Fibroblast of upper back skin (primary cell): ENCODE results near the gene CTXN1.
A peak's percentile ranks its signal among the peaks of the same experiment; 100 is the strongest.
"Not testable (repeated sequence)": the region's sequence is repeated elsewhere in the genome, so short reads cannot be mapped to it uniquely, and the experiment has no call there.

Experiments
- DNase-seq: peaks from one replicate; pipeline ENCODE4 v3.0.0-alpha.2; 2013

Gene CTXN1

GRCh38 chr19:7924651-7925170 is 1.2 kb downstream of the CTXN1 start:
- DNase-seq, result no peak

DNA sequence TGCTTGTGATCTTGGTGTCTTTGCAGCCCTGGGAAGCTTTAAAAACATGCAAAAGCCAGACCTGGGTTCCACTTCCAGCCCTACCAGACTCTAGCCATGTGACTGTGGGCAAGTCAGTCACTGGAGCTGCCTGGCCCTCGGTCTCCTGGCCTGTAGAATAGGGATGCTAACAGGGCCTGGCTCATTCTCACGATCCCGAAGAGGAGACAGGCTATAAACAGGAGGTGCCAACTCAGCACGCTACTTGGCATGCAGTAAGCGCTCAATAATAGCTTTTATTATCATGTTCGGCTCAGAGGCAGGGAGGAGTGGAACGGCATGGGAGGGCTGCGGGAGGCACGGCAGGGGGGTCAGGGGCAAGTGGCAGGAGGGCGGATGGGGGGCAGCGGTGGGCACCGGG is 1.7 kb downstream of the CTXN1 start:
- no peak for DNase-seq

GRCh38 chr19:7923295-7924191 is 2.4 kb downstream of the CTXN1 start:
- no peak for DNase-seq

- DNase-seq, result no peak
Observed at GRCh38 chr19:7922836-7923195, 3.1 kb downstream of the CTXN1 start.

GRCh38 chr19:7921967-7922835 is 3.7 kb downstream of the CTXN1 start:
- no peak for DNase-seq

- no peak for DNase-seq
Observed at GRCh38 chr19:7921302-7921966, 4.5 kb downstream of the CTXN1 start.

DNA sequence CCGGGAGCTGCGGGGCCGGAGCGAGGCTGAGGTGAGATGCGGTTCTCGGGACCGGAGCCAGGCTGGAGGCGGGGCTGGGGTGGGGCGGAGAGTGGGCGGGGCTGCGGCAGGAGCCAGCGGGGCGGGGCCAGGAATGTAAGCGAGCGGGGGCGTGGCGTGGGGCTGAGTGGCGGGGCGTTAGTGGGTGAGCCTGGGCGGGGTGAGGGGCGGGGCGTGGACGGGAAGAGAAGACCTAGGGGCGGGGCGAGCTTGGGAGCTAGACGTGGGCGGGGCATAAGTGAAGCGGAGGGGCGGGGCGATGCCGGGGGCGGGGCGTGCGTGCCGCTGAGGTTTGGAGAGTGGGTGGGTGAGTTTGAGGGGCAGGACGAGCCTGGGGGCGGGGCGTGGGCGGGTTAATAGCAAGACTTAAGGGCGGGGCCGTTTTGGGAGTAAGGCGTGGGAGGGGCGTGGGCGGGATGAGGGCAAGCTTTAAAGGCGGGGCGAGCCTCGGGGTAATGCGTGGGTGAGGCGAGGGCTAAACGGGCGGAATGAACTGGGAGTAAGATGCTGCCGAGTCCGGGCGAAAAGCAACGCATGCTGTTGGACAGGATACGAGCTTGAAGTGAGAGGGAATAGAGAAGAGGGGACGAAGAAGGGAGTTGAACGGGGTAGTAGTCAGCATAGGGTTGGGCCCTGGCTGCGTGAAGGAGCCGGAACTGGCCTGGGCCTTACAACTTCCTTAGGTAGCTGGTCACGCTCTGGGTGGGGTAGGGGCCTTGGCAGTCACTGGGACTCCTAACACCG is 5.2 kb downstream of the CTXN1 start:
- DNase-seq, result peak; percentile 95

GRCh38 chr19:7919610-7920518 is 6.1 kb downstream of the CTXN1 start, which contains the start of gene SNAPC2:
SNAPC2 (plus strand) TSS chr19:7920338; CDS start chr19:7920367, 29 bp downstream.
- peak; percentile 94 for DNase-seq

- no peak for DNase-seq
Observed at GRCh38 chr19:7918615-7919421, 7.1 kb downstream of the CTXN1 start.

DNA sequence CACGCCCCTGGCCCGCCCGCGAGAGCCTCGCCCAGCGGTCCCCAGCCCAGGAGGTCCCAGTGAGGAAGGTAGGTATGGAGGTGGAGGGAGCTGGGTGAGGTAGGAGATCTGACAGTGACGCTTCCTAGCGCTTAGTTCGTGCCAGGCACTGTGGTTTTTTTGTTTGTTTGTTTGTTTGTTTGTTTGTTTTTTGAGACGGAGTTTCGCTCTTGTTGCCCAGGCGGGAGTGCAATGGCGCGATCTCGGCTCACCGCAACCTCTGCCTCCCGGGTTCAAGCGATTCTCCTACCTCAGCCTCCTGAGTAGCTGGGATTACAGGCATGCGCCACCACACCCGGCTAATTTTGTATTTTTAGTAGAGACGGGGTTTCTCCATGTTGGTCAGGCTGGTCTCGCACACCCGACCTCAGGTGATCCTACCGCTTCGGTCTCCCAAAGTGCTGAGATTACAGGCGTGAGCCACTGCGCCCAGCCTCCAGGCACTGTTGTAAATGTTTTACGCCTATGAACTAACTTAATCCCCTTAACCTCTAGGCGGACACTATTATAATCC is 7.8 kb downstream of the CTXN1 start:
- not testable (repeated sequence) for DNase-seq

DNA sequence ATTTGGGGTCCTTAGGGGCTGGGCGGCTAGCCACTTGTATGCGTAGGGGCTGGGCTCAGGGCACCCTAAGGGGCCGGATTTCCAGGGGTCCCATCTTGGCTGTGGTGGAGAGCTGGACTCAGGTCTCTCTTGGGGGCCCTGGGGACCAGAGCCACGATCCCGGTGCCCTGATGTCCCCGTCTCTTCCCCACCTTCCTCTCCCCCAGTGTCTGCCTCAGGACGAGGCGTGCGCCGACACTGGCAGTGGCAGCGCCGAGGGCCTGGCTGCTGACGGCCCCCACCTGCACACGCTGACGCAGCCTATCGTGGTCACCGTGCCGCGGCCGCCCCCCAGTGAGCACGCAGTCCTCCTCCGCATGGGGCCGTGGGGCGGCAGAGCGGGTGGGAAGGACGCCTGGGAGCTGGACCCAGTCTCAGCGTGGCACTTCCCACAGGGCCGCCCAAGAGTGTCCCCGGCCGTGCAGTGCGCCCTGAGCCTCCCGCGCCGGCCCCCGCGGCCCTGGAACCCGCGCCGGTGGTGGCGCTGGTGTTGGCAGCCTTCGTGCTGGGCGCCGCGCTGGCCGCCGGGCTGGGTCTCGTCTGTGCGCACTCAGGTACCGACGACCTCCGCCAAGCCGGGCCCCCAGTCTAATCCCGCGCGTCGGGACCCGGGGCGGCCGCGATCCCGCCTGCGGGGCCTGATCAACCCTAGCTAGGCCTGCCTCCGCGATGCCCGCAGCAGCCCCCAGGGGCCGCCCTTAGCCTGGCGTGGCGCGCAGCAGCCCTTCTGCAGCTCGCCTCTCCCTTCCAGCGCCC is 8.5 kb downstream of the CTXN1 start:
- DNase-seq, result peak; percentile 36

DNA sequence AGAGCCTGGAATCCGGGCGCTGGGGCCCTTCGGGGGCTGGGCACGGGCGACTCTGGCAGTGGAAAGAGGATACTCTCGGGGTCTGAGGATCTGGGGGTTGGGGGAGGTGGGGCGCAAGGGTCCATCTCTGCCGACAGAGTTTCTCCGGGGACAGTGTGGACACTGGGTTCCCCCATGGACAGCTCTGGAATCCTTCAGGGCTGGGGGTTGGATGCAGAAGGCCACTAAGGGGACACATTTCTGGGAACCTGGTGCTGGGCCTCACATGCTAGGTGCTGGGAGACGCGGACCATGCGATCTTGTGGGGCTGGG is 9.0 kb downstream of the CTXN1 start:
- DNase-seq, result no peak

GRCh38 chr19:7916103-7916954 is 9.6 kb downstream of the CTXN1 start:
- no peak for DNase-seq

DNA sequence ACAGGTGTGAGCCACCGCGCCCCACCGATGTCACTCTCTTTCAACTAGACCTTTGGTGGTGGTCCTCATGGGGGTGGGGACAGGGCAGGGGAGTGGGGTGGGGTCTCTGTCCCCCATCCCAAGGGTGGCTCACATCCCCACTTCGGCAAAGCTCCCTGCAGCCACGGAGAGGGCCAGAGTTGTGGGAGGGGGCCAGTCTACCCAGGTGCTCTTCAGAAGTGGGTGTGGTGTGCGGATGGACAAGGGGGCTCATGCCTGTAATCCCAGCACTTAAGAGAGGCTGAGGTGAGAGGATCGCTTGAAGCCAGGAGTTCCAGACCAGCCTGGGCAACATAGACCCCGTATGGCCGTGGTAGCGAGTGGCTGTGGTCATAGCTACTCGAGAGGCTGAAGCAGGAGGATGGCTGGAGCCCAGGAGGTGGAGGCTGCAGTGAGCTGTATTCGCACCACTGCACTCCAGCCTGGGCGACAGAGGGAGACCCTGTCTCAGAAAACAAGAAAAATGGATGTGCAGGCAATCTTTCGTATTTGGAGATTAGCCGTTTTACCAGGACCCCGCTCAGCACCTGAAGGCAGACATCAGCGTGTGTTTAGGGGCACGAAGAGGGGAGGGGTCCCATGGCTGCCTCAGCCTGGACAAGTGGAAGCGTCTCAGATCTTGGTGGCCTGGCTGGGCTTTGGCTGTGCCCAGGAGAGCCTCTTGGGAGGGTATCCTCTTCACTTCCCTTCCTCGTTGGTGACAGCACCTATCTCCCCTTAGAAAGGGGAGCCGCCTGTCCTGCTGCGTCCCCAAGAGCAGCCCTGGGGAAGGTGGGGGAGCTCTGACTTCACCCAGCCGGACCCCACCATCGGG is 10.5 kb downstream of the CTXN1 start:
- no peak for DNase-seq

DNA sequence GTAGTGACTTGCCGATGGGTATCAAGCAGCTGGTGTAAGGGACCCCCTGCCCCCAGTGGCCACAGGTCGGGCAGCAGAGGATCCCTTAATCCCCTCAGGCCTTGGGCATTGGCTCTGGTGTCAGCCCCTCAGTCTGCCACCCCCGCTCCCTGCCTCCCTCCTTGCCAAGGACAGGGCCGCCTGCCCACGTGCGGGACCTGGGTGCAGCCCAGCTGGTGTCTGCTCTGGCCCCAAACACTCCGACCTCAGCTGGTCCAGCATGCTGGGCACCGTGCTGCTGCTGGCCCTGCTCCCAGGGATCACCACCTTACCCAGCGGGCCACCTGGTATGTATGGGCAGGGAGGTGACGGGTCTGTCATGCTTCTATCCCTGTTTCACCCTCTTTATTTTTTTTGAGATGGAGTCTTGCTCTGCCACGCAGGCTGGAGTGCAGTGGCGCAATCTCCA is 11.3 kb downstream of the CTXN1 start, which contains the start of gene TGFBR3L:
Gene TGFBR3L, plus strand, starts transcription at position 233 of the 448 bp plus-strand sequence.
- DNase-seq, result no peak

DNA sequence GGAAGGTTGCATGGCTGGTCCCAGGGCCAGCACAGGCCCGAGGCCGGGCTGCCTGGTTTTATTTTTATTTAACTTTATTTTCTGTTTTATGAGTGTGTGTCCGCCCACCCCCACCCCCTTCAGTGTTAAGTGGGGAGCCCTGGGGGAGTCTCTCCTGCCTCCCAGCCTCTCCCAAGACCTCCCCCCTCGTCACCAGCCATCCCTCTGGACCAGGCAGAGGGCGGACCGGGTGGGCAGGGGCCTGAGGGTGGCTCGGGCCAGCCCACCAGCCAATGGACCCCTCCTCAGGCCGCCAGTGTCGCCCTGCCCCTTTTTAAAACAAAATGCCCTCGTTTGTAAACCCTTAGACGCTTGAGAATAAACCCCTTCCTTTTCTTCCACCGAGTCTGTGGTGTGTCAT is 11.8 kb downstream of the CTXN1 start:
- no peak for DNase-seq

DNA sequence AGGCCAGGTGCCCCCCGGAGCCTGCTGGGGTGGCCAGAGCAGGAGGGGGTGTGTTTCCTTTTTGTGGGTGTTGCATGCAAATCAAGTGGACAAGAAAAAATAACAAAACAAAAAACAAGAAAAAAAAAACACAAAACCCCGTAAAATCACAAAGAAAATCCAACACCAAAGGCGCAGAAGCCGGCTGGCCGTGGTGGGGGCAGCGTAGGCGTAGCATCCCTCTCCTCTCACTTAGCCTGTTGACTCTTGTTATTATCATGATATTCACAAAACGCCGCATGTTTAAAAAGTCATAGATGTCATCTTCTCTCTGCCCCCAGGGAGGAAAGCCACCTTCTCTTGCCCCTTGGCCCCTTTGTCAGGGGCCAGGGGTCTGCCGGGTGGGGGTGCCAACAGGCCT is 12.3 kb downstream of the CTXN1 start:
- no peak for DNase-seq
